ENCODE data around the gene GTF3C2.
"Not testable (repeated sequence)": the region's sequence is repeated elsewhere in the genome, so short reads cannot be mapped to it uniquely, and the experiment has no call there.

Gene GTF3C2

GRCh38 chr2:27323596-27324285 is 32.8 kb downstream of the GTF3C2 start:
- no peak for DNase-seq (ENCODE audit: extremely low read depth in 1 of 2, low read depth in 1 of 2)

GRCh38 chr2:27322766-27323595 is 33.6 kb downstream of the GTF3C2 start, which contains the start of gene MPV17:
MPV17 (minus strand) TSS chr2:27323097; CDS start chr2:27322517, 580 bp downstream.
- peak; percentile 70 to 89 for DNase-seq (ENCODE audit: extremely low read depth in 1 of 2, low read depth in 1 of 2)

- no peak for DNase-seq (ENCODE audit: extremely low read depth in 1 of 2, low read depth in 1 of 2)
These were observed 34.2 kb downstream of the GTF3C2 start for GRCh38 chr2:27322301-27322765.

- DNase-seq (ENCODE audit: extremely low read depth in 1 of 2, low read depth in 1 of 2) = no peak
These were observed 35.5 kb downstream of the GTF3C2 start for GRCh38 chr2:27320958-27321543.

GRCh38 chr2:27319839-27320238 is 36.7 kb downstream of the GTF3C2 start:
- not testable (repeated sequence) for DNase-seq (ENCODE audit: extremely low read depth in 1 of 2, low read depth in 1 of 2)

GRCh38 chr2:27316655-27317412 is 39.7 kb downstream of the GTF3C2 start:
- DNase-seq (ENCODE audit: extremely low read depth in 1 of 2, low read depth in 1 of 2) = no peak

- DNase-seq (ENCODE audit: extremely low read depth in 1 of 2, low read depth in 1 of 2) = no peak
These were observed 41.4 kb downstream of the GTF3C2 start for GRCh38 chr2:27315122-27315521.

GRCh38 chr2:27314709-27315108 is 41.9 kb downstream of the GTF3C2 start:
- no peak for DNase-seq (ENCODE audit: extremely low read depth in 1 of 2, low read depth in 1 of 2)

- DNase-seq (ENCODE audit: extremely low read depth in 1 of 2, low read depth in 1 of 2) = no peak
These were observed 42.5 kb downstream of the GTF3C2 start for GRCh38 chr2:27313882-27314645.

GRCh38 chr2:27312152-27312551 is 44.4 kb downstream of the GTF3C2 start:
- DNase-seq (ENCODE audit: extremely low read depth in 1 of 2, low read depth in 1 of 2) = no peak

- no peak for DNase-seq (ENCODE audit: extremely low read depth in 1 of 2, low read depth in 1 of 2)
These were observed 46.9 kb downstream of the GTF3C2 start for GRCh38 chr2:27309651-27310050.

GRCh38 chr2:27308359-27308881 is 48.1 kb downstream of the GTF3C2 start, which contains the start of gene UCN:
UCN (minus strand) TSS chr2:27308445; CDS start chr2:27307895, 550 bp downstream.
- DNase-seq (ENCODE audit: extremely low read depth in 1 of 2, low read depth in 1 of 2) = no peak

GRCh38 chr2:27307545-27308358 is 48.8 kb downstream of the GTF3C2 start:
- no peak for DNase-seq (ENCODE audit: extremely low read depth in 1 of 2, low read depth in 1 of 2)

GRCh38 chr2:27307287-27307544 is 49.3 kb downstream of the GTF3C2 start:
- DNase-seq (ENCODE audit: extremely low read depth in 1 of 2, low read depth in 1 of 2) = no peak

GRCh38 chr2:27306573-27307286 is 49.8 kb downstream of the GTF3C2 start:
- DNase-seq (ENCODE audit: extremely low read depth in 1 of 2, low read depth in 1 of 2) = no peak

- DNase-seq (ENCODE audit: extremely low read depth in 1 of 2, low read depth in 1 of 2) = no peak
These were observed 50.4 kb downstream of the GTF3C2 start for GRCh38 chr2:27306136-27306535.

GRCh38 chr2:27305516-27305915 is 51.0 kb downstream of the GTF3C2 start:
- DNase-seq (ENCODE audit: extremely low read depth in 1 of 2, low read depth in 1 of 2) = no peak

- no peak for DNase-seq (ENCODE audit: extremely low read depth in 1 of 2, low read depth in 1 of 2)
These were observed 51.9 kb downstream of the GTF3C2 start for GRCh38 chr2:27304488-27305240.

All from stimulated activated CD8-positive, alpha-beta memory T cell treated with anti-CD3 and anti-CD28 coated beads, Interleukin-7, amount 100 ng/mL, for 48 hours (primary cell).